ENCODE measurements around the gene SORBS1. TPM values are rescaled to one million over a fixed set of nuclear protein-coding genes. Genes with fewer than 3 reads are reported as not detected.
A peak's percentile ranks its signal among the peaks of the same experiment; 100 is the strongest.

The SORBS1 gene
- total RNA-seq, 2 experiments from 2014 or later: 0.71 to 0.72 TPM

- Mint-ChIP-seq H3K4me3 (no peak overlapping the region), H3K4me1 (no peaks in the 10 kb centered on the region), H3K27me3 (peaks cover 38% of the 10 kb centered on the region), H3K27ac (no peak overlapping the region), H3K36me3 (no peaks in the 10 kb centered on the region), H3K9me3 (no peaks in the 10 kb centered on the region)
- POLR2A ChIA-PET: no interaction called here
- DNase-seq (no peak), ATAC-seq (ENCODE audit: low read depth) (no peak)
Measured at GRCh38 chr10:95458871-95459270, 102.3 kb downstream of the SORBS1 start.

DNA sequence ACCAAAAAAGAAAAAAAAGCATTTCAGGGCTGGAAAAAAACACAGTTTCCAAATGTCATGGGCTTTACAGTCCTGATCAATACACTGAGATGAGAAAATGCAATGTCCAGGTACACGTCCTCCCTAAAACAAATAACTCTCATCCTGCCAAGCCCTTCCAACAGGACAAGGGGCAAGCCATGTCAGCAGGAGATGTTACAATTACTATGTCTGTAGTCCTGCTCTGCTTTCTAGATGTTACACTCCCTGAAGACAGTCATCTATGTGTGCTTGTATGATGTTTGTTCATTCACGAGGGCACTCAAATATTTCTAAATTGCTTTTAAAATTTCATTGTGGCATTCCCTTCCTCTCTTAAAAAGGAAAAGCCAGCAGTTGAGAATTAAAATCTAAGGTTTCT, 103.2 kb downstream of the SORBS1 start:
- no peak overlapping the region for H3K4me3 Mint-ChIP-seq
- H3K36me3 Mint-ChIP-seq: no peaks in the 10 kb centered on the region
- DNase-seq: no peak
- H3K4me1 Mint-ChIP-seq: no peaks in the 10 kb centered on the region
- POLR2A ChIA-PET: no interaction called here
- H3K9me3 Mint-ChIP-seq: no peaks in the 10 kb centered on the region
- no peak for ATAC-seq (ENCODE audit: low read depth)
- peaks cover 36% of the 10 kb centered on the region for H3K27me3 Mint-ChIP-seq
- no peak overlapping the region for H3K27ac Mint-ChIP-seq

DNA sequence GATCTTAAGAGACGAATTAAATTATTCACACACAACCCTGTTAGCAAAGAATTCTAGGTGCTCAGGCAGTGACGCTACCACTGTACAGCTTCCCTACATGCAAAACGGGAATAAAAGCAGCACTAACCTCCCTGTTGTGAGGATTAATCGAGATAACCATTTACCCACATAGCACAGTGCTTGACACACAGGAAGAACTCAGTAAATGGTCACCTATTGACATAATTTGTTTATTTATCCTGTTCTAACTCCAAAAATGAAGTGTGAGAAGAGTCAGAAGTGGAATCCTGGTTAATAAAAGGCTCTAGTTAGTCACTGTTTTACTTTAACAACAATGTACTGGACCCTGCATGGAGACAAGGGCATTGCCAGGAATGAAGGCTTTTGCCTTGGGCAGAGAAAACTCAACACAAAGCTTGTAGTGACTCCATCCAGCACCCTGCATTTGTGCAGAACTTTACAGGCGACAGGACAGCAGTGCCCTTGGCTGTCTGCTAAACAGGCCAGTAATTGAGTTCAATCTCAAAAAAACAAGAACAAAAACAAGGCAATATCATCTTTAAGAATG, 103.8 kb downstream of the SORBS1 start:
- peaks cover 29% of the 10 kb centered on the region for H3K27me3 Mint-ChIP-seq
- no peaks in the 10 kb centered on the region for H3K4me1 Mint-ChIP-seq
- POLR2A ChIA-PET: no interaction called here
- no peak overlapping the region for H3K27ac Mint-ChIP-seq
- H3K36me3 Mint-ChIP-seq: no peaks in the 10 kb centered on the region
- DNase-seq (no peak), ATAC-seq (ENCODE audit: low read depth) (no peak)
- no peaks in the 10 kb centered on the region for H3K9me3 Mint-ChIP-seq
- no peak overlapping the region for H3K4me3 Mint-ChIP-seq

GRCh38 chr10:95456516-95456915, 104.7 kb downstream of the SORBS1 start:
- peaks cover 26% of the 10 kb centered on the region for H3K27me3 Mint-ChIP-seq
- H3K9me3 Mint-ChIP-seq: no peaks in the 10 kb centered on the region
- DNase-seq (no peak), ATAC-seq (ENCODE audit: low read depth) (no peak)
- no peak overlapping the region for H3K4me3 Mint-ChIP-seq
- no peaks in the 10 kb centered on the region for H3K4me1 Mint-ChIP-seq
- H3K36me3 Mint-ChIP-seq: no peaks in the 10 kb centered on the region
- POLR2A ChIA-PET: no interaction called here
- no peak overlapping the region for H3K27ac Mint-ChIP-seq

DNA sequence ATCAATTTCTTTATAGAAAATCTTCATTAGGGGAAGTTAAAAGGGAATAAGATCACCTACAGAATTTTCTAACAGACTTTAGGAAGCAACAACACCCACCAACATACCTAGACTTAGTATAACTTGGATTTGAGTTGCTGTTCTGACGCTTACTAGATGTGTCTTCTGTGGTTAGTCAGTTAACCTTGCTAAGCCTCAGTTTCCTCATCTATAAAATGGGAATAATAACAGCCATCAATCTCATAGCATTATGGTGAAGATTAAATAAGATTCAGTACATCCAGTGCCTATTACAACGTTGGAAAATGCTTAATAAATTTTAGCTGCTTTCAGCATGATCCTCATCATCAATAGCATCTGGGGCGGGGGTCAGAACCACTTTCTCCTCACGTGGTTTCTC, 106.2 kb downstream of the SORBS1 start:
- POLR2A ChIA-PET: no interaction called here
- Mint-ChIP-seq H3K27me3 (peaks cover 22% of the 10 kb centered on the region), H3K4me3 (no peak overlapping the region), H3K4me1 (no peaks in the 10 kb centered on the region), H3K27ac (no peak overlapping the region), H3K9me3 (no peaks in the 10 kb centered on the region), H3K36me3 (no peaks in the 10 kb centered on the region)
- ATAC-seq (ENCODE audit: low read depth) (no peak), DNase-seq (no peak)

DNA sequence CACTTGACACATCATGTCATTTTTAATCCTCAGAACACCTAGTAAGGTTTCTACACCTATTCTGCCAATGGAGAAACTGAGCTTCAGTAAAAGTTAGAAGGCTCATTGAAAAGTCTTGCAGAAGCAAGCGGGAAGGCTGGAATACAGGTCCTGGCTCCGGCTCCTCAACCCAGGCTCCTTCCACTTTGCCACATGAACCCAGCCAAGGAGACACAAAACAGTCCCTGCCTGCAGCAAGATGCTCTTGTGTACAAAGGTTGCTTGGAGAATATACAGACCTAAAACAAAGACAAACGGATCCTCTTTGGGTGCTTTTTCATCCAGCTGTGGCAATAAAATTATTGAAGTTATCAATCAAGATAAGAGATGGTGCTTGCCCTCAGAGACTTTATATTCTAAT, 106.8 kb downstream of the SORBS1 start:
- Mint-ChIP-seq H3K27me3 (peaks cover 19% of the 10 kb centered on the region), H3K4me3 (no peak overlapping the region), H3K36me3 (no peaks in the 10 kb centered on the region), H3K27ac (no peak overlapping the region), H3K9me3 (no peaks in the 10 kb centered on the region), H3K4me1 (no peaks in the 10 kb centered on the region)
- DNase-seq (no peak), ATAC-seq (ENCODE audit: low read depth) (no peak)
- POLR2A ChIA-PET: no interaction called here

DNA sequence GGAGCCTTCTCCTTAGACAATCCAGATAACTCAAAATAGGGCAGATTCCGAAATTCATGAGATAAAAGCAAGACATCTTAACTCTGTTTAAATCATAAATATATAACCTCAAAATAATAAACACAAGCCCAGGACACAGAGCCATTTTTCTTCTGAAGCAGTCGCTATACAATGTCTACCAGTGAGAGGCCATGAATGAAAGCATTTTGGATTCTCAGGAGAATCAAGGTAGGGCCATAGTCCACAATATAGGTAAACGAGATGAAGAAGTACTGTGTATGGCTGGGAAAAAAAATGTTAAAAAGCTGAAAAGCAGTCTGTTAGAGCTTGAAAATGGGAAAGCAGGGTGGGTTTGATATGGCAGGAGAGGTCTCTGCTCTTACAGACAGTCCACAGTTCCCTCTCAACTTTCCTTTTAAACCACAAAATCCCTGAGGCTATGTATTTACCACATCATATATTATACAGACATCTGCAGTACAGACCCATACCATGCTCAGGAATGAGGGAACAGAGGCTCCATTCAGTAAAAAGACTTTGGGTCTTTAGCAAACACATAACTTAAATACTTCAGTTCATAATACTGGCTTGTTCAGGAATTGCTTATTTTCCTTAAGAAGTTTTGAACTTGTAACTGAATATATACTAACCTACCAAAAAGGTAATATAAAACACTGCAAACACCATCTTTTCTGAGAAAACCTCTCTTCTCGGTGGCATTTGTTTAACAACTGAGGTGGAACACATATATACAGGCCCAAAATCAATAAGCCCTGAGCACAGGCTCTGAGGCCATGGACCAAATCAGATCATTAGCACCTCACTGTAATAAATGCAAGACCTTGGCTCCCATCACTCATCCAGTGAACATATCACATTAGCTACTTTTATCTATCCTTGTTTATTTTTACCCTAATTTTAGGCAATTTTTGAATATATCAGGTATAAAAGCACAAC, 109.3 kb downstream of the SORBS1 start:
- H3K36me3 Mint-ChIP-seq: no peaks in the 10 kb centered on the region
- H3K27me3 Mint-ChIP-seq: peaks cover 10% of the 10 kb centered on the region
- DNase-seq: no peak
- no peak for ATAC-seq (ENCODE audit: low read depth)
- no peaks in the 10 kb centered on the region for H3K9me3 Mint-ChIP-seq
- H3K4me1 Mint-ChIP-seq: no peaks in the 10 kb centered on the region
- no peak overlapping the region for H3K4me3 Mint-ChIP-seq
- POLR2A ChIA-PET: no interaction called here
- H3K27ac Mint-ChIP-seq: no peak overlapping the region

DNA sequence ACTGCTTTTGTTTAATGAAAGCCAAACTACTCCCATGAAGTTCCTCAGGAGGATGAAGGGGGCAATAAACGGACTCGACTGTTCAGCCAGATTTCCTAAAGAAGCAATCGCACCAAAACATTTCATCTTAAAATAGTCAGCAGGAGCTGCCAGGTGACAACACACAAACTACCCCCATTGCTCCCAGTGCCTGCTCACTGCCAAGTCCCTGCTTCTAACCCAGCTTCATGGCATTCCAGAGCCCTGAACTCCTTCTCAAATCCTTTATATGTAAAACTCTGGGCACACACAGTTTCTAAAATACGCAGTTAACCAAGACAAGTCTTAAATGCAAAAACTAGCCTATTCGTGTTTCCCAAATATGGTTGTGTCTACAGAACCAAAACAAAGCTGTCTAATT, 110.0 kb downstream of the SORBS1 start:
- Mint-ChIP-seq H3K4me3 (no peak overlapping the region), H3K36me3 (no peaks in the 10 kb centered on the region), H3K27me3 (peaks cover 6% of the 10 kb centered on the region), H3K4me1 (no peaks in the 10 kb centered on the region), H3K27ac (no peak overlapping the region), H3K9me3 (no peaks in the 10 kb centered on the region)
- no peak for DNase-seq
- ATAC-seq (ENCODE audit: low read depth): no peak
- POLR2A ChIA-PET: no interaction called here

DNA sequence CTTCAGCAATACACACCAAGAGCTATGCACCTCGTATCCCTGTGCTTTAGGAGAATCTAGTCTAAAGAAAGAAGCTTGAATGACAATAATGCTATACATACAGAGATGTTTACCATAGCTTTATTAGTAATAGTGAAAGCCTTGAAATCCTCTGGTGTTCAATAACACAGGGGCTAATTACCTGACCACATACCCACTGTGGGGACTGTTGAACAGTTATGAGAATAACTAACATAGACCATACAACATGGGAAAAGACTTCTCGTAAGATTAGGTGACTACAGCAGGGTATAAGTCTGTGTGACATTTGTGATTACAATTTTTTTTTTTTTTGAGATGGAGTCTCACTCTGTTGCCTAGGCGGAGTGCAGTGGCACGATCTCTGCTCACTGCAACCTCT, 111.0 kb downstream of the SORBS1 start:
- no peaks in the 10 kb centered on the region for H3K4me1 Mint-ChIP-seq
- DNase-seq: no peak
- POLR2A ChIA-PET: no interaction called here
- no peaks in the 10 kb centered on the region for H3K36me3 Mint-ChIP-seq
- ATAC-seq (ENCODE audit: low read depth): no peak
- H3K4me3 Mint-ChIP-seq: no peak overlapping the region
- no peak overlapping the region for H3K27ac Mint-ChIP-seq
- peaks cover 5% of the 10 kb centered on the region for H3K27me3 Mint-ChIP-seq
- no peaks in the 10 kb centered on the region for H3K9me3 Mint-ChIP-seq

GRCh38 chr10:95447685-95448084, 113.5 kb downstream of the SORBS1 start:
- no peaks in the 10 kb centered on the region for H3K9me3 Mint-ChIP-seq
- POLR2A ChIA-PET: no interaction called here
- no peak overlapping the region for H3K27ac Mint-ChIP-seq
- DNase-seq (no peak), ATAC-seq (ENCODE audit: low read depth) (no peak)
- H3K36me3 Mint-ChIP-seq: no peaks in the 10 kb centered on the region
- H3K27me3 Mint-ChIP-seq: peaks cover 16% of the 10 kb centered on the region
- H3K4me1 Mint-ChIP-seq: no peaks in the 10 kb centered on the region
- H3K4me3 Mint-ChIP-seq: no peak overlapping the region

GRCh38 chr10:95445837-95446486, 115.2 kb downstream of the SORBS1 start:
- no peaks in the 10 kb centered on the region for H3K36me3 Mint-ChIP-seq
- ATAC-seq (ENCODE audit: low read depth) (peak; percentile 56), DNase-seq (no peak)
- H3K9me3 Mint-ChIP-seq: no peaks in the 10 kb centered on the region
- no peak overlapping the region for H3K4me3 Mint-ChIP-seq
- POLR2A ChIA-PET: no interaction called here
- H3K27me3 Mint-ChIP-seq: peaks cover 26% of the 10 kb centered on the region
- H3K4me1 Mint-ChIP-seq: peaks cover 10% of the 10 kb centered on the region
- no peak overlapping the region for H3K27ac Mint-ChIP-seq

DNA sequence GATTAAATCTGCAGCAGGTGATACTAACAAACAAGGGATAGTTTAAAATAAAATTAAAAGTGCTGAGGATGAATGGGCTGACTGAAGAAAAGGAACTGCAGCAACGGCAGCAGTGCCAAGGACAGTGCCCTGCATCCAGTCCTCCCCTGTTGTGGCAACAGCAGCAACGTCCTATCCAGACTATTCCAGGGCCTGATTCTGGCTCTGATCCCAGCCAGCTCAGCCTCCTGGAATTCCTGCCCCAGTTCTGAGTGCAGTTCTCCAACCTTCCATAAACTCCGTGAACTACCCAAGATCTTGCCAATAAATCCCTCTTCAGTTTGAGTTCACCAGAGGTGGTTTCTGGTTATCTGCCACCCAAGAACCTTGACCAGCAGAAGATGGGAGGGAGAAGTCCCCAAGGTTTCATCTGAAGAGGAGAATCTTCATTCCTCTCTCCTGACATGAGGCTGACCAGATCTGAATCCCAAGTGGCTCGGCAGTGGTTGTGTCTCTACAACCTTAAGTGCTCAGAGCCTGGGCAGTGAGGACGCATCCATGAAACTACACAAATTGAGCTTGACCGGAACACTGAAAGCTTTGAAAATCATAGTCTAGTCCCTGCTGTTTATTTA, 115.8 kb downstream of the SORBS1 start:
- no peak for ATAC-seq (ENCODE audit: low read depth)
- H3K4me1 Mint-ChIP-seq: peaks cover 12% of the 10 kb centered on the region
- no peak overlapping the region for H3K27ac Mint-ChIP-seq
- H3K27me3 Mint-ChIP-seq: peaks cover 29% of the 10 kb centered on the region
- DNase-seq: no peak
- no peak overlapping the region for H3K4me3 Mint-ChIP-seq
- no peaks in the 10 kb centered on the region for H3K36me3 Mint-ChIP-seq
- H3K9me3 Mint-ChIP-seq: no peaks in the 10 kb centered on the region
- POLR2A ChIA-PET: no interaction called here

DNA sequence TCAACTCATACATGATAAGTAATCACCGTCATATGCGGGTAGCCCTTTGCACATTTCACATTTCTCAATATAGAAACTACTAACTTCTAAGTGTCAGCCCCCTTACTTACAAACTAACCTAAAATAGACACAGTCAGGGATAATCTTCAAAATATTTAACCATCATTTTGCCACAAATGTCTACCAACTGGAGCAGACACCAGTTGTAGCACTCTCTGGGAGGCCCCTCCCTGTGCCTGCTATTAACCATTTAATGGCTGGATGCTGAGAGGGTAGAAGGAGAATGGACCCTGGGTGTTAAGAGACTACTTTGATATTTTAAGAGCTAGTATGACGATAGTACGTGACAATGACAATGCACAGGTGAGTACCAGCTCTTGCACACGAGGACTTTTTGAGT, 116.4 kb downstream of the SORBS1 start:
- DNase-seq (no peak), ATAC-seq (ENCODE audit: low read depth) (no peak)
- Mint-ChIP-seq H3K9me3 (no peaks in the 10 kb centered on the region), H3K36me3 (no peaks in the 10 kb centered on the region), H3K27me3 (peaks cover 33% of the 10 kb centered on the region), H3K4me1 (peaks cover 12% of the 10 kb centered on the region), H3K27ac (no peak overlapping the region), H3K4me3 (no peak overlapping the region)
- POLR2A ChIA-PET: no interaction called here
